Upper lobe of left lung (tissue), 6 donors: Measurements from ENCODE around the gene CLMP. TPM values are rescaled to one million over a fixed set of nuclear protein-coding genes. Genes with fewer than 3 reads are reported as not detected.

Source experiments
- ATAC-seq, 2 donors: fragments of 200-7000 bp; cut with Tn5 transposase; one replicate each; pipeline ENCODE4 v1.9.1; 2022; ENCODE audit warnings: mild to moderate bottlenecking in 2 of 2, moderate library complexity in 2 of 2; ENCODE audit not compliant: low FRiP score in 2 of 2
- DNase-seq, 2 donors: peaks; one replicate each; pipeline ENCODE4 v3.0.0-alpha.2; 2019 to 2020
- H3K27ac ChIP-seq, 4 donors: fragments of 200-600 bp; sonication (generic); one replicate each; pipeline ENCODE4 v1.5.1; 2016 to 2019
- H3K27me3 ChIP-seq, 4 donors: fragments of 200-600 bp; sonication (generic); one replicate each; pipeline ENCODE4 v1.5.1; 2017 to 2019
- H3K36me3 ChIP-seq, 4 donors: fragments of 200-600 bp; sonication (generic); one replicate each; pipeline ENCODE4 v1.5.1; 2016 to 2019
- H3K4me1 ChIP-seq, 4 donors: fragments of 200-600 bp; sonication (generic); one replicate each; pipeline ENCODE4 v1.5.1; 2018 to 2019
- H3K4me3 ChIP-seq, 4 donors: fragments of 200-600 bp; sonication (generic); one replicate each; pipeline ENCODE4 v1.5.1; 2017 to 2019; ENCODE audit warnings: mild to moderate bottlenecking in 2 of 4, moderate library complexity in 1 of 4
- H3K9me3 ChIP-seq, 4 donors: fragments of 200-600 bp; sonication (generic); one replicate each; pipeline ENCODE4 v1.5.1; 2018 to 2019
- CTCF ChIP-seq, 6 experiments: fragments of 450-650 bp in 4 of 6; fragments of 200-600 bp in 2 of 6; sonication (generic) in 2 of 6; IDR thresholded peaks; one replicate each; pipeline ENCODE4 v1.5.1; 2016 to 2019; ENCODE audit warnings: antibody characterized with exemption in 6 of 6
- EP300 ChIP-seq, 4 donors: sonication (generic); formaldehyde crosslinking; IDR thresholded peaks; one replicate each; pipeline ENCODE4 v1.5.1; 2017; ENCODE audit warnings: antibody characterized with exemption in 4 of 4, control low read depth in 2 of 4
- POLR2A ChIP-seq, 4 donors: fragments of 450-650 bp; IDR thresholded peaks; one replicate each; pipeline ENCODE4 v1.5.1; 2016 to 2017; ENCODE audit warnings: antibody characterized with exemption in 4 of 4, mild to moderate bottlenecking in 2 of 4
- POLR2AphosphoS5 ChIP-seq, 2 donors: sonication (generic); formaldehyde crosslinking; IDR thresholded peaks; one replicate each; pipeline ENCODE4 v1.5.1; 2017; ENCODE audit warnings: antibody characterized with exemption in 2 of 2
- WGBS, 2 donors: methylation state at CpG; one replicate each; pipeline ENCODE4 v1.1.5; 2017 to 2018; 5-methylcytosine and 5-hydroxymethylcytosine counted together
- total RNA-seq, 6 donors: library from RNA; depleted of rRNA in 4 of 6; stranded (reverse); fragments of >200 nt in 4 of 6; gene quantifications; one replicate each; pipeline versions ENCODE4 v1.1.0 to v1.2.1, GENCODE V29; 2016 to 2021
- donor health status: DM: no; HTN: no; CAD: no; lungs with moderate emphysema.
- donor health status: DM: no; HTN: yes; CAD: no; lungs with severe emphysema.

Gene CLMP
- total RNA-seq, 6 donors from 2014 or later = 6.0 to 23.4 (median 15.3) TPM

GRCh38 chr11:123233280-123233974 lies 38.4 kb upstream of the CLMP start:
- TF ChIP-seq POLR2A (IDR thresholded peaks at IDR 0.05) = no peak
- no peak for TF ChIP-seq EP300 (IDR thresholded peaks at IDR 0.05)
- no peak for TF ChIP-seq POLR2AphosphoS5 (IDR thresholded peaks at IDR 0.05)
- TF ChIP-seq CTCF (IDR thresholded peaks at IDR 0.05) = no peak
- no peak for ATAC-seq
- WGBS, 2 donors = 70 to 72% methylated on average over 6 of the region's 6 CpGs

GRCh38 chr11:123231777-123232176 lies 36.7 kb upstream of the CLMP start:
- H3K27ac ChIP-seq = no peak overlapping the region
- peaks cover 0 to 8% (median 5%) of the 10 kb centered on the region in 4 donors for H3K4me1 ChIP-seq
- no peaks in the 10 kb centered on the region for H3K9me3 ChIP-seq
- H3K27me3 ChIP-seq = no peaks in the 10 kb centered on the region
- no peak for ATAC-seq
- 75 to 79% methylated on average over 3 of the region's 3 CpGs for WGBS, 2 donors
- H3K36me3 ChIP-seq = no peaks in the 10 kb centered on the region
- TF ChIP-seq EP300 (IDR thresholded peaks at IDR 0.05) = no peak
- TF ChIP-seq POLR2AphosphoS5 (IDR thresholded peaks at IDR 0.05) = no peak
- TF ChIP-seq POLR2A (IDR thresholded peaks at IDR 0.05) = no peak
- peak in 1 of 2 donors; percentile 19 for DNase-seq
- H3K4me3 ChIP-seq = no peak overlapping the region

More at GRCh38 chr11:123233280-123233974, 38.4 kb upstream of the CLMP start:
- Histone ChIP-seq H3K27me3 (no peaks in the 10 kb centered on the region), H3K36me3 (no peaks in the 10 kb centered on the region), H3K4me1 (peaks cover 0 to 8% (median 5%) of the 10 kb centered on the region in 4 donors), H3K9me3 (no peaks in the 10 kb centered on the region), H3K27ac (peak overlapping the region in 1 of 4 donors; percentile 4), H3K4me3 (no peak overlapping the region)
- no peak for DNase-seq

GRCh38 chr11:123231256-123231655 lies 36.2 kb upstream of the CLMP start:
- Histone ChIP-seq H3K4me1 (peaks cover 0 to 8% (median 5%) of the 10 kb centered on the region in 4 donors), H3K36me3 (no peaks in the 10 kb centered on the region), H3K27me3 (no peaks in the 10 kb centered on the region), H3K4me3 (no peak overlapping the region), H3K27ac (no peak overlapping the region), H3K9me3 (no peaks in the 10 kb centered on the region)
- ATAC-seq (peak in 1 of 2 donors; percentile 37), DNase-seq (no peak)
- no peak for TF ChIP-seq POLR2AphosphoS5 (IDR thresholded peaks at IDR 0.05)
- no peak for TF ChIP-seq EP300 (IDR thresholded peaks at IDR 0.05)
- no peak for TF ChIP-seq CTCF (IDR thresholded peaks at IDR 0.05)
- no peak for TF ChIP-seq POLR2A (IDR thresholded peaks at IDR 0.05)
- 62 to 72% methylated on average over 6 of the region's 6 CpGs for WGBS, 2 donors

- no peak for TF ChIP-seq POLR2AphosphoS5 (IDR thresholded peaks at IDR 0.05)
- no peak for TF ChIP-seq CTCF (IDR thresholded peaks at IDR 0.05)
- no peak for TF ChIP-seq POLR2A (IDR thresholded peaks at IDR 0.05)
- TF ChIP-seq EP300 (IDR thresholded peaks at IDR 0.05) = no peak
- H3K36me3 ChIP-seq = no peaks in the 10 kb centered on the region
- no peak for DNase-seq
- no peak overlapping the region for H3K4me3 ChIP-seq
- peaks cover 0 to 8% (median 5%) of the 10 kb centered on the region in 4 donors for H3K4me1 ChIP-seq
- no peak for ATAC-seq
- WGBS, 2 donors = 78 to 92% methylated on average over 3 of the region's 3 CpGs
- no peak overlapping the region for H3K27ac ChIP-seq
- H3K9me3 ChIP-seq = no peaks in the 10 kb centered on the region
- no peaks in the 10 kb centered on the region for H3K27me3 ChIP-seq
These were observed 35.3 kb upstream of the CLMP start for GRCh38 chr11:123230346-123230745.

GRCh38 chr11:123228496-123229163 lies 33.6 kb upstream of the CLMP start:
- ATAC-seq = no peak
- H3K4me1 ChIP-seq = peaks cover 0 to 5% (median 3%) of the 10 kb centered on the region in 4 donors
- WGBS, 2 donors = 82% methylated on average over 8 of the region's 8 CpGs
- TF ChIP-seq CTCF (IDR thresholded peaks at IDR 0.05) = no peak
- TF ChIP-seq POLR2A (IDR thresholded peaks at IDR 0.05) = no peak
- no peak for TF ChIP-seq EP300 (IDR thresholded peaks at IDR 0.05)
- no peak for TF ChIP-seq POLR2AphosphoS5 (IDR thresholded peaks at IDR 0.05)
- no peaks in the 10 kb centered on the region for H3K27me3 ChIP-seq
- no peak for DNase-seq
- H3K36me3 ChIP-seq = no peaks in the 10 kb centered on the region
- no peaks in the 10 kb centered on the region for H3K9me3 ChIP-seq
- H3K4me3 ChIP-seq = no peak overlapping the region
- H3K27ac ChIP-seq = no peak overlapping the region
